HG03565 (cell line): Measurements from ENCODE around the gene FAM240A.

ENCODE experiments used
- ATAC-seq: cut with Tn5 transposase; IDR thresholded peaks from one replicate; pipeline ENCODE4 v1.9.1; 2021; ENCODE audit warnings: mild to moderate bottlenecking, moderate library complexity; ENCODE audit not compliant: unreplicated experiment

The FAM240A gene

DNA sequence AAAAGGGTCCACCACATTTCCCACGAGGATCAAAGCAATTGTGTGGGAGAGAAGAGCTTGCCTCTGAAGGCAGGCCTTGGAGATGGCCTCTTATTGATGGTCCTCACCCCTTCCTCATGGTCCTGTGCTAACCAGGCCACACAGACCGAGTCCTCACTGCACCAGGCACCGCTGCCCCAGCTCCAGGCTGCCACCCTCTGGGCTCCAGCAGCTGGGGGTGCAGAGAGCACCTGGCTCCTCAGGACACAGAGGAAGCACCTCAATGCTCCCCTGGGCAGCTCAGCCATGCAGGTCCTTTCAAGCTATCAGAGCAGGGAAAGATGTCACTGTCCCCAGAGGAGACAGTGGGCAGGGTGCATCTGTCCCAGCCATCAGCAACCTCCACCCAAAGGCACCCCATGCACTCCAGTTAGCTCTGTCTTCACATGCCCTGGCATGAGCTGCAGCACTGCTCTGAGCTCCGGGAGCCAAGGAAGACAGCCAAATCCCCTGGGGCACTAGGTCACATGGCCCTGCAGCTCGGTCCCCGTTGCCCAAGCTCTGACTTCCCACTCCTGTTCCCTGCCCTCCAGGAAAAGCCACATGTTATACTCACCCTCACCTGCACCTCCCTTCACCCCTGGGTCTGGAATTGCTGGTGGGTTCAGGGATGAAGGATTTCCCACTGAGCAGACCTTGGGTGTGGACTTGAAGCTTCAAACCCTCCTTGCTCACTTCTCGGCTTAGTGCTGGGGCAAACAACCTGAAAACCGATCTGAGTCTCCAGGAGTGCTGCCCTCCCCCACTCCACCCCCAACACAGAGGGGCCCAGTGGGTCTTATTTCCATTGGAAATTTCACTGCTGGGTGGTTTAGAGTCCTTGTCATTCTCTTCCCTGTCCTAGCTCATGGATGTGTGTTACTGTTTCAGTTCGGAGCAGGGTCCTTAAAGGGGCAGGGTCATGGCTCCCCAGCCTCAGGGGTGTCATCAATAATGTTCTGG, 48.5 kb downstream of the FAM240A start:
- ATAC-seq, result no peak

DNA sequence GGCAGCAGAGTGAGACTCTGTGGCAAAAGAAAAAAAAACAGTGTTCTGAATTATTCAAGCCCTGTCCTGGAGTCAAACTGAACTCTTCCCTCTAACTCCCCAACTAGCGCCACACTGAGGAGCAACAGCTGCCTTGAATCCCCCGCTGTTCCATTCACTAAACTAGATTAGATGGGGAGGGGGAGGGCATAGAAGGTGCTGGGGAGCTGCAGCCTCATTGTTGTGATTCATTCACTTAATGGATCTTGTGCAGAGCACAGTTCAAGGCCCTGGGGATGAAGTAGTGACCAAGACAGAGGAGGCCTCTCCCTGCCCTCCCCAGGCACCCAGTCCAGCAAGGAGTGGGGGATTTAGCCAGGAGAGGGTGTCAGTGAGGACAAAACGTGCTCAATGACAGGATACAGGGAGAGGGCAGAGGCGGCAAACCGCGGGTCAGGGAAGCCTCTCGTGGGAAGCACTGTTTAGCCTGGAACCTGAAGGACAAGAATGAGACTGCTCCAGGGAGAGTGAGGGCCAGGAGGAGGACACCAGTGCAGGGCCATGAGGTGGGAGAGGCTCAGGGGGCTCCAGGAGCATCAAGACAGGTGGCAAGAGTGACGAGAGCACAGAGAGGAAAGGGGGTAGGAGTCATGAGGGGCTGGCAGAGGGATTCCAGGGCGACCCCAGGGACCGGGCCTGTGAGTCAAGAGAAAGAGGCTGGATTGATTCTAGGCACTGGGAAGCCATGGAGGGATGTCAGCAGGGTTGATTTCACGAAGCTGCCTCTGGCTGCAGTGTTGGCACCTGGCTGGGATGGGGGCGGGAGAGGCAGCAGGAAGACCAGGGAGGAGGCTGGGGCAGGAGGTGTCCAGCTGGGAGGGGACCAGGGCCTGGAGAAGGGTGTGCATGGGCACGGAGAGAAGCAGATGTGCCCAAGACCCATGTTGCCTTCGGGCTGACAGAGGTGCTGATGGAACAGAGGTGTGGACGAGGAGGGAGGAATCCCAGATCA, 49.7 kb downstream of the FAM240A start:
- no peak for ATAC-seq

DNA sequence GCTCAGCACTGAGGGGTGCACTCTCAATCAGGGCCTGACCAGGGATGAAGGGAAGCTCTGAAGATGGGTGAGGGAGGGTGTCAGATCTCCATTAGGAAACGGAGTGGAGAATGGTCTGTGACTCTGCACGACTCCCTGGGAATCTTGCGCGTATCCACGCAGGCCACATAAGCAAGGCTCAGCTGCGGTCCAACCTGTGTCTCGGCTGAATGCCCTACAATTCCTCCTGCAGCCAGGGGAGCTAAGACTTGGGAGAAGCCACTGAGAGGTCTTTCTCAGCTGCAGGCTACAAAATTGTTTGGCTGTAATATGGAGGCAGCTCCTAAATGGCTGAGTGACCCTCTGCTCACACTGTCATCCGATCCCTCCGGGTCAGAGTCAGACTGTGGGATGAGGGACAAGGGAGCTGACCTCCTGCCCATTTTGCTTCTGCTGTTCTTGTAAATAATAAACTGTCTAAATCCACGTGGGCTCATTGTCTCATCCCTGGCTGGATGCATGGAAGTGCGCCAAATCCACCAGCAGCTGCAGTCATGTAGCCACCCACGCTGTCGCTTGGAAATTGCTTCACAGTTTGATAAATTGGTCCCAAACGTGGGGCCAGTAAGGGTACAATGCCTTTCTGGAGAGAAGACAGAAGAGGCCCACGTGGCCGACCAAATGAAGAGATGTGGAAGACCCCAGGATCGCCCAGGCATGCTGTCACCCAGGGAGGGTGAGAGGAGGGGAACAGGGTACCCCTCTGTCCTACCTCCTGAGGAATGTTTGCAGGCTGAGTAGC, 50.6 kb downstream of the FAM240A start:
- ATAC-seq, result no peak

DNA sequence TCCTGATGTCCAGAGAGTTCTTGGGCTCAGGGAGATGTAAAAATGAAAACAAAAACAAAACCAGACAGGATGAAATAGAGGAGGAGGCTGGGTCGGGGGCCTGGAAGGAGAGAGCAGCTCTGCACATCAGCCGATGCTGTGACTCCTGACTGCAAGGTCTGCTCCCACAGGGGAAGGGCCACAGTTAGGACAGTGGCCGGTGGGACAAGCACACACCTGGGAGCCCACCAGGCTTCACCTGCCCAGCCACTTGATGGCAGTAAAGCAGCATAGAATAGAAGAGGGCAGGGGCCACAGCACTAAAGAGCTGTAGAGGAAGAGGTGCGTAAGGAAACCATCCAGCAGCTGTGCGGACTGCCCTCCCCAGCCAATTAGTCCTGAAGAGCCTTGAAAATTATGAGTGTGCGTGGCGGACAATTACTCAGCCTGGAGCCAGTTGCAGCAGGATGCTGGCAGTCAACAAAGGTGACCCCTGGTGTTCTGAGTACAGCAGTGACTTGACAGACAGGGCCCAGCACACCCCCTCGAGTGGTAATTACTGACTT, 51.3 kb downstream of the FAM240A start:
- ATAC-seq, result no peak

DNA sequence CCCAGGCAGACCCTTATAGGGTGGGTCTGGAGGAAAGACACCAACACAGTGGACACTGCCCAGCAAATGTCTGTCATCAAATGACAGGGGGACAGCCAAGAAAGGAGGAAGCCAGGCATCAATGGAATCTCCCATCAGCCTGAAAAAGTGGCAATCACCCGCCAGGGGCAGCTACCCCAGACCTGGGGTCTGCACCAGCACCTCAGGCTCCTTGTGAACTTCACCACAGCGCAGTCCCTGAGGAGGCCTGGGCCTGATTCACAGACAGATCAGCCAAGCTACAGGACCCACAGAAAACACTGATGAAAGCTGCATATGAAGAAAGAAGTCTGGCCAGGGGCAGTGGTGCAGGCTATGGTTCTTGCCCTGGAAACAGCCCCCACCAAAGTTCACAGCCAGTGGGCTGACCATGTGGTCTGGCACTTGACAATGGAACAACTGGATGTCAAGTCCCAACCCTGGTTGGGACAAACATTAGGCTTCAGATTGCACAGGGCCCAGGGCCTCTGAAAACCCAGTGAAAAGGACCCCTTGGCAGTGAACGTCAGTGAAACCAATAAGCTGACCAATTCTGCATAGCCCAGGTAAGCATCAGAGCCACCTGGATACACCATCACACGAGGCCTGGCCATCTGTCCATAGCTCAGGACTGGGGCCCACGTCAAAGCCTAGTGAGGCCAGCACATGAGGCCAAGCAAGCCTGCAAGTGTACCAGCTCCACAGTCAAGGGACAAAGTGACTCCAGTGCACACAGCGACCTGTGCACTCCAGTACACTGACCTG, 52.1 kb downstream of the FAM240A start:
- no peak for ATAC-seq

DNA sequence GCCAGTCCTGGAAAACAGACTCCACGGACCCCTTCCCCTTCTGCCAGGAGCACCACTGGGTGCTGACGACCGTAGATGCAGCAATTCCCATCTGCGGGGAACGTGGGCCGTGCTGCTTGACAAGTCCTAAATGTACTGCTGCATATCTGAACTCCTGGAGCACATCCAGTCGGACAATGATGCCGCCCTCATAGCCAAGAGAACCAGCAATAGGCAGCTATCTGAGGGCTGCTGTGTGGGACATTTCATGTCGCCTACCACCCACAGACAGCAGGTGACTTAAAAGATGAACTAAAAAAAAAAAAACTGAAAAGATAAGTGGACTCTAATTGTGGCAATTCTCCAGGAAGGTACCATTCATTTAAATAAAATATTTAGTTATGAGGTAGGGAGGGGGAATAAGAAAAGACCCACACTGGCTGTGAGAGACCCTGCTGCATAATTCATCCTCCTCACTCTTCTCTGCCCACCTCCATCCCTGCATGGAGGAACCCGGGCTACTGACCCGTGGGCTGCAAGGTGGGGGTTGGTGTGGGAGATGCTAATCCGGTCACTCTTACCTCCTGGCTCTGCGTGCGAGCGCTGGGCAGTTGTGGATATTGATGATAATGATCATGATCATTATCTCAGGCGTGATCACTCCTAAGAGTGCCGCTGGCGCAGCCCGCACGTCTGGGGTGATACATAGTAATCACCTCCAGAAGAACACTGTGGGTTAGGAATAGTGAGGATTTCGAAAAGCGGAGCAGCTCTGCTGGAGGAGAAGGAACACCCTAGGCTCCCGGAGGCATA, 52.8 kb downstream of the FAM240A start:
- ATAC-seq, result no peak

DNA sequence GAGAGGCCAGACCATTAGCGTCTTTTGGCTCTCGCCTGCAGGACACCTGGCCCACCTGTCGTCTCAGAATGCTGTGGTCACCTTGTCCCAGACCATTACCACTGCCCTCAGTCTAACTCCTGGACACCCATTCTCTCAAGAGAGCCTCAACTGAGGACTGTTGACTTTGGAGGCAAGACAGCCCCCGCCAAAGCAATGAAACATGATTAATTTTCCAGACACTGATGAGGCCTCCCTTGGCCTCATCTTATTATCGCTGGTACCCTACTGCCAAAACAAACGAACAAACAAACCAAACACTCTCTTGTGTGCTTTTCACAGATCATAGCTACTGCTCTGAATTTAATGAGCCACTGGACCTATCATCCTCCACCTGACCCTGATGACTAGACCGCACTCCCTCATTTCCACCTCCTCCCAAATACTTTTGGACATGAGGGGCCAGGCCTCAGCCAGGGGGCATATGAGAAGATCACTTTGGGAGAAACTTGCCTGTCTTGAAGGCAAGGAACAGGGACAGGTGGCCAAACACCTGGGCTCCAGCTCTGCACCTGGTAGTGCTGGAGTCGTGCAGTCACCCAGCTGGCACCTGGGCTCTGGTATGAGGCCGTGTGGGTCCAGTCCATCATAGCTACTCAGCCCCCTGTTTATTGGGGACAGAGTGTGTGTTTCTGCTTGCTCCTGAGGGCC, 53.6 kb downstream of the FAM240A start:
- ATAC-seq, result no peak

DNA sequence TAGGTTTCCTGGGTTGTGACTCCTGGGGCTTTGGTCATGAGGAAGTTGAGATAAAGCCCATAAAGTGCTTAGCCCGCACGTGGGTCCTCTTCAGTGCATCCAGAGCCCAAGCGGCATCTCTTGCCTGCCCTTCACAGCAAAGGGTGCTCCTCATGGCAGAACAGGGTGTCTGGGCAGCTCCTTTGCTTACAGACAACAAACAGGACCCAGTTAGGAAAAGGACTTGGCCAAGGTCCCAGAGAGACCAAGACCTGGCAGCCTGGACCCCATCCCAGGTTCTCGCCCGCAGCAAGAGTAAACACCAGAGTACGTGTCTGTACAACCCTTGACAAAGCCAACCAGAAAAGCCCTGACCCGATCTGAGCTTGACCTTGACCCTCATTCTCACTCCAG, 54.1 kb downstream of the FAM240A start:
- no peak for ATAC-seq

DNA sequence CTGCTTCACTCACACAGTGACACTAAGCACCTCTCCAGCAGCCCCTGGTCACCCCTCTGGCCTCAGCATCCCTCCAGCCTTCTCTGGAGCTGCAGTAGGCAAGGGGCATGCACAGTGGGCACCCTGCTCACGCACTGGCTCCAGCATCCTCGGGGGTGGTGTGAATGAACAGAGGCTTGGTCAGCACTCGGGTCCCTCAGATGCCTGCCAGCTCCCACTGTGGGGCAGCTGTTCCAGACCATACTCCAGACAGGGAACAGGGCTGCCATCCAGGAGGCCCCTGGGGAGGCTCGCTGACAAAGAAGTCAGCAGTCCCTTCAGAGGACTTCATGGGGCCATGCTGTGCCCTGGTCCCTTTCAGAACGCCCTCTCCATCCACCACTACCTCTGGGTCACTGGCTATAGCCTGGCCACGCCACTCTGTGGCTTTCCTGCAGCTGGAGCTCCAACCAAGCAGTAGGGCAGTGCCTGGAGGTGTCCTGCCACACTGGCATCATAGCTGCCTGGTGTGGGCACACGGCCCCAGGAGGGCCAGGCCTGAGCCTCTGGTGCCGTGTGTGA, 54.8 kb downstream of the FAM240A start:
- no peak for ATAC-seq

DNA sequence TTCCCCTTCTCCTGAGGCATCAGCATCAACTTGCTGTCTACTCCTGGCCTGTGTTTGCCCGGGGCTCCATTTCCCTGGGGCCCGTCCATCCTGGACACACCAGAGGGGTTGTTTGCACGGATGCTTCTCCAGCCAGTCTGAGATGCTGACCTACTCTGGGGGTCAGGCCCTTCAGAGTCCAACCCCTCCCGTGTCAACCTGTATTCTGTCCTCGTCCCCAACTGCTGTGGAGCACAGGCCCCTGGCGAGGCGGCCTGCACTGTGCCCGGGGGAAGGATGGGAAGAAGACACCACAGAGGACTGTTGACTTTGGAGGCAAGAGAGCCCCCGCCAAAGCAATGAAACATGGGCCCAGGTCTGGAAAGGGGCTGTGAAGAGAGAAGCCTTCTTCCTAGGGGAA, 55.3 kb downstream of the FAM240A start:
- ATAC-seq, result no peak

DNA sequence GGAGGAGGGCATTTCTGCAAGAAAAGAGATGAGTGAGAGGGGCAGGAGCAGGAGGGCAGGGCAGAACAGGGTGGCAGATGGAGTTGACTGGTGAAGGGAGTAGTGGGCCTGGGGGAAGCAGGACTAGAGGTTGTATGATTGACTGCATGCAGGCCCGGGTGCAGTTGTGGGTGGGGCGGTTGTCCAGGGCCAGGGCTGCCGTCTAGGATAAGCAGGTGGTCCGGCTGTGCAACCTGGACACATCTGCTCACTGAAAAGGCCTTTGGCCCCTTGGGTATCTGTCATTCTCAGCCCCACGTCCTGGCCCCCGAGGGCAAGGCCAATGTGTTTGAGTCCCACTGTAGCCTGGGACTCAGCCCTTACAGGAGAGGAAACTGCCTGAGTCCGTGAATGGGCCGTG, 55.8 kb downstream of the FAM240A start:
- ATAC-seq, result no peak

DNA sequence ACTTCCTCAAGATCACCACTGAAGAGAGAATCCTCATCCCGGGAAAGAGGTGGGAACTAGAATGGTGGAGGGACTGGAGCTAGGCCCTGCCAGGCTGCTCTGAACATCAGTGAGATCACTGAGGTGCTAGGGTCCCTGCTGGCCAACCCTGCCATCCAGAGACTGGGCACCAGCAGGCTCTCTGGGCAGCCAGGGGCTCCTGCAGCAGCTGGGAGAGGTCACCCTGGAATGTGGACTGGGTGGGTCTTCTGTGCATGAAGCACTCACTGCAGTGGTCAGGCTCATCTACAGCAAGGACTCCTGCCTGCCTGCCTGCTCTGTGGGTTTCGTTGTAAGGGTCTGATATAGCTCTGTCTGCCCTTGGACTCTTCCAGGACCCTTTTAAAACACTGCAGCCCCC, 56.3 kb downstream of the FAM240A start:
- ATAC-seq, result no peak

DNA sequence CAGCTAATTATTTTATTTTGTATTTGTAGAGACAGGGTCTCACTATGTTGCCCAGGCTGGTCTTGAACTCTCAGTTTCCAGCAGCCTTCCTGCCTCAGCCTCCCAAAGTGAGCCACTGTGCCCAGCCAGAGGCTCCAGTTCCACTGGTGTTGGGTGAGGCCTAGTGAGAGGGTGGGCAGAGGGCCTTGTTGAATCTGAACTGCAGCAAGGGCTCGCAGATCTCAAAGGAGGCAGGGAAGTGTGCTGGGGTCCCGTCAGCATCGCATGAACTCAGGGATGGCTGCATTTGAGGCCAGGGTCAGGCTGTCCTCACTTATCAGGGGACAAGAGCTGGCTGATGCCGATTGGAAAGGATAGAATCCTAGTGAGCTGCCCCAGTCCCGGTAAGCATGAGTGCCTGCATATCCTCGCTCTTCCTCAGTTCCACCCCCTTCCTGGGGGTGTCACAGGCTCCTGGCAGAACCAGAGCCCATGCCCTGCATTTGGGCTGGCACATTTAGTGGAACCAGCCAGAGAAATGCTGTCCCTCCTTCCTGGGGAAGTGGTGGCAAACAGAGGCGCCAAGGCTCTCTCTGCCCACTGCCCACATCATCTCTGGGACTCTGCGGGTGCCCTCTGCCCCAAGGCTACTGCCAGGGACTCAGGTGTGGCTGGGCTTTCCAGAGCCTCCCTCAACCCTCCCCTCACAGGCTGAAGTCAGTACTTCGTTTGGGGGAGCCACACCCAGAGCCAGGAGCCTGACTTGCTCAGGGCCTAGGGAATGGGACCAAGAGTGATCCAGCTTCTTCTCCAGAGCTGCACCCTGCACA, 57.1 kb downstream of the FAM240A start:
- ATAC-seq, result no peak

DNA sequence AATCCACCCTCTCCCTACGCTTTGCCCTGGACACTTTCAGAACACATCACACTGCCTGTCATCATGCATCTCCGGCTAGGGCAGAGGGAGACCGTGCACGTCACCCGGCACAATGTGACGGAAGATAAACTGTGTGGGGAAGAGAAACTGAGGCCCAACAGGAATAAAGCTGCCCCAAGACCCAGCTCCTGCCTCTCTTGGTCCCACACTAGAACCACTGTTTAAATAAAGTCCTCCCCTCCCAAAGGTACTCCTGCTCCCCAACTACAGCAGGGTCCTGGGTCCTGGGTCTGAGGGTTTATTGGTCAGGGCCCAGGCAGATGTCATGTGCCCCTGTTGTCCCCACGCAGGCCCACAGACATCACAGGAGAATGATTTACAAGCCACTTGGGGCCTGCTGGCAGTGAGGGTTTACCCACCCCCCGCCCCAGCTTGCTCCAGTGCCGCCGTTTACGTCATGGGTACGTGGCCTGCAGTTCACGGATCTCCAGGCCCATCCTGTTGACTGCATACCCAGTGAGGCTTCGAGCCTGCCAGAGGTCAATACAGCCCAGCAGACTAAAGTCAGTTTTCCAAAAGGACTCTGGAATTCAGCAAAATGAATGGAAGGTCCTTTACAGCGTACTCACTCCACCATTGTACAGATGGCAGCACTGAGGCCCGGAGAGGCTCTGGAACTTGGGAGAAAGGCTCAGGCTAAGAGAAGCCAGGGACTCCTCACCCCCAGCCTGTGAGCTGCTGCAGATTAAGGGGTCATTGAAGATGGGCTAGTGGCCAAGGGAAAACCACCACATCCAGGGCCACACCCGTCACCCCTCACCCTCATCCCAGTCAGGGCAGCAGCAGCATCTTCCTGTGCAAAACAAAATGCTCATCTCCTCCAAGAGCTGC, 57.9 kb downstream of the FAM240A start:
- no peak for ATAC-seq

DNA sequence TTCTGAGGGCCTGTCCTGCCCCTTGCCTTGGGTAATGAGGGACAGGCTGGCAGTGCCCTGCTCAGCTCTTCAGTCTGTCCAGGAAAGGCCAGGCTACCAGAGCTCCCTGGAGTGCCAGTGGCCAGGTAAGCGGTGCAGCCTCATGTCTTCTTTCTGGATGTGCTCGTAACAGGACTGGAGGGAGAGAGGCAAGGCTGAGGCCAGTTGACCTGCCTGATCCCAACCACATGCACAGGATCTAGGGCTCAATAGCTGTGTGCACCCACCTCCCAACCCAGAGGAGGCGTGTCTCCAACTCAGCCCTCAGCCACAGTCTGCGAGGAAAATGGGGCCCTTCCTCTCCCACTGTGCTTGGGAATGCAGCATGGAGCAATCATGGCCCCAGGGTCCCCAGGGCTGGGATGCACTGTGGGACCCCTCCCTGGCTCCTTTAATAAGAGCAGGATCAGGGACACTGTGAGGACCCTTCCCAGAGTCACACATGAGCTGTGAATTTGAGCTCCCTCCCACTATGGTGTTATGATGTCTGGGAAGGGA, 58.6 kb downstream of the FAM240A start:
- no peak for ATAC-seq
